ELF-1 (cell line): ENCODE measurements around the gene MYOM3.

Experiments
- DNase-seq: peaks from one replicate; pipeline ENCODE4 v3.0.0-alpha.2; 2016; ENCODE audit warnings: low read depth, low spot score

The MYOM3 gene

DNA sequence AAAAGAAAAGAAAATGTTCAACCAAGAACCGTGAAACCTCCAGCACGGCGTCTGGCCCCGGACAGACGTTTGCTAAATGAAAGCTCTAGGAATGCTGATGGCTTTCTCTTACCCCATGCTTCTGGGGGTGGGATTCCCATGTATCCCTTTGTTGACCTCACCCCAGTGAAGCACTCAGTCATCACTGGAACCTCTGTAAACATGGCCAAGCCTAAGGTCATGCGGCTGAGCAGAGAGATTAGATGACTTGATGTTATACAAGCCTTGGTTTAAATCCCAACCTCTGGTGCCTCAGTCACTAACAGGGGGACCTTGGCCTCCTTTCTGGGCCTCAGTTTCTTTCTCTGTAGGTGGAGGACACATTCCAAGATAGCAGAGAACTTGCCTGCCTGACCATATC lies 2.8 kb upstream of the MYOM3 start:
- DNase-seq = no peak

DNA sequence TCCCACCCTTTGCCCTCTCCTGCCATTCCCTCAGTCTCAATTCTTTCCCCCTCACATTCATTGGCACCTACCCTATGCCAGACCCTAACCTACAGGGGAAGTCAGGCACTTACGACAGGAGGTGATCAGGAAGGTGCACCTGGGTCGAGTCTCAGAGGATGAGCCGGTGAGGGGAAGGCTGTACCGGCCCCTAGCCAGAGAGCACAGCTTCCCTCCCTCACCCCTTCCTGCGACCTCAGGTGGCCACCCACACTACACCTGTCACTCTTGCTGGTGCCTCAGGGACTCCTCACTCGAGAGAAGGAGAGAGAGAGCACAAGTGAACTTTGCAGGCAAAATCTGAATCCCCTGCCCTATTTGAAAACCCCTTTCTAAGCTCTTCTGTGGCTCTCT lies 1.7 kb upstream of the MYOM3 start:
- no peak for DNase-seq

- DNase-seq = no peak
Measured at GRCh38 chr1:24111262-24111995, 506 bp downstream of the MYOM3 start.

DNA sequence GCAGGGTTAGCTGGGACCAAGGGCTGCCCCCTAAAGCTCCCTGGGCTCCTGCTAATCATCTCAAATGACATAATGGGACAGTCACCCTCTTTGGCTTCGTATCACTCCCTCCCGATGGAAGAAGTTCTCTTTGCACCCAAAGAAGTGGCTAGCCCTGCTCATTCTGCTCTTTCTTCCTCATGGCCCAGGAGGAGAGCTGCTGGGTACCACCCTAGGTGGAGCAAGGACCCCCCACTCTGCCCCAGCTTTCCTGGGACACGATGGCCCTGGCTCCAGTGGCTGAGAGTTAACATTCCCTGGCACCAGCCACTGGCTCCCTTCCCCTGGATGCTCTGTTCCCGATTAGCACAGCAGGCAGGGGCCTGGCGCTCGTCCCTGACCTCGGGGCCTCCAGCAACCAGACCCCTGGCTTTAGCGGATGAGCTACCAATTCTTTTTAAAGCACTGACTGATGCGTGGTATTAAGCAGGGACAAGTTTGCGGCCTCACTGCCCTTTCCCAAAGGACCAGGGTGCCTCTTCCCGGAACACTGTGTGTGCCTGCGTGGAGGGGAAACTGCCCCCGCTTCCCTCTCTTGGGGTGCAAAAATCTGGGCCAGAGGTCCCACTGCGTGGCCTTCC lies 1.2 kb downstream of the MYOM3 start:
- peak; percentile 38 for DNase-seq

DNA sequence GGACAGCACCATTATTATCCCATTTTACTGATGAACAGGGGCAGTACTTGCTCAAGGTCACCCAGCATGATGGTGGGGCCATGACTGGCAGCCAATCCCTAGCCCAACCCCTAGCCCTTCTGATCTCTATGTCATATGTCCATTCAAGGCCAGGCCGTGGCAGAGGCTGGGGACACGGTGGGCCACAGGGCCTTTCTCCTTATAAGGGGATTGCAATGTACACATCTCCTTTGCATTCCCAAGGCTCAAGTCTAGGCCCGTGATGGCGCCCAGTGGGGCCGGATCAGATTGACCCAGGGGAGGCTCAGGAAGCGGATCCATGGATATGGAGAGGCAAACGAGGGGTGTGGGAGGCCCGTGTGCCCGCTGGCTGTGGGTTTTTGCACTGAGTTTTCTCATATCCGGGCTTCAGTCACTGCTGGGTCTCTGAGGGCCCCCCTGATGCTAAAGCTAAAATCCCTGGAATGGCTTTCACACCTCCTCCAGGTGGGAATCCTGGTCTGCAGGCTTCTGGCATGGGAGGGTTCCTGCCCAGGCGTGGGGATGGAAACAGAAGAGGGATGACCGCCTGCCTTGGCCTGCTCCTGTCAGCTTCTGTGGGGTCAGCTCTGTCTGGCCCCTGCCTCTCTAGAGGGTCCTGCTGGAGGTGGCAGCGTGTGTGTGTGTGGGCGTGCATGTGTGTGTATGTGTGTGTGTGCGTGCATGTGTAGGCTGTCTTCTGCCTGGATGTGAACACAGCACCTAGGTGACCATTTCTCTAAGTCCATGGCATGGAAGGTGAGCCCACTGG lies 2.1 kb downstream of the MYOM3 start:
- no peak for DNase-seq

DNA sequence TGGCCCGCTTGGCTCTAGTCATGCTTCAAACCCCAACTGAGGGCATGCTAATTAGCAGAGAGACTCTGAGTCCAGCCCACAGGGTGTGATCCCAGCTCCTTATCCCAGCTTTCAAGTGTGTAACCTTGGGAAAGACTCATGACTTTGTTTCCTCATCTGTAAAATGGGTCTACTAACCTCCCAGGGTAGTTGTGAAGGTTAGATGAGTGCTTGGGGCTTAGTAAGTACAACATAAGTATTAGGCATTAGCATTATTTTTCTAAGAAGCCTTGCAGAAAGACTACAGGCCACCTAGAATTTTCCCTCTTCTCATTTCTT lies 2.8 kb downstream of the MYOM3 start:
- DNase-seq = no peak

GRCh38 chr1:24108334-24109165 lies 3.4 kb downstream of the MYOM3 start:
- no peak for DNase-seq

DNA sequence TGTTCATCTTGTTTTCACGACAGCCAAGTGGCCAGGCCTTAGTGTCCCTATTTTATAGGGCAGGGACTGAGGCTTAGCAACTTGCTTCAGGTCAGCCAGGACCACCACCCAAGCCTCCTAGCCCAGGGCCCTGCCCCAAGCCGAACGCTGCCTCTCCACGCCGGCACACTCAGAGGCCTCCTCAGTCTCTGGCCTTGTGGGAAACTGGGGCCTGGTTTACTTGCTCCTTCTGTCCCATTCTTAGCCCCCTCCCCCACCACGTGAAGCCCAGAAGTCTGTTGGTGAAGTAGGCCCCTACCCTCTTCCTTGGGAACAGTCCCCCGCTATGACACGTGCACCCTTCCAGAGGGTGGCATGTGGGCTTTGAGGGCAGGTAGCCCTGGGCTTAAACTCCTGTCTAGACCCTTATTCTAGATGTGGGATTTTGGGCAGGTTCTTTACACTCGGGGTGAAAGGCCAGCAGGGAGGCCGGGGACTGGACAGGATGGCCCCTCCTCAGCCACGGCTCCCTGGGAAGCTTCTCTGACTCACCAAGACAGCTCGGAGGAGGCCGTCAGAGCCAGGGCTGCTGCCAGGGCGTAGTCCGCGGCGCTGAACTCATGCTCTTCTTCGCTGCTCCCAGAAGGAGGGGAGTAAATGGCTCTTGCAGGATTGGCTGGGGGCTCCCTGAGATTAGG lies 4.3 kb downstream of the MYOM3 start:
- DNase-seq = peak; percentile 31

DNA sequence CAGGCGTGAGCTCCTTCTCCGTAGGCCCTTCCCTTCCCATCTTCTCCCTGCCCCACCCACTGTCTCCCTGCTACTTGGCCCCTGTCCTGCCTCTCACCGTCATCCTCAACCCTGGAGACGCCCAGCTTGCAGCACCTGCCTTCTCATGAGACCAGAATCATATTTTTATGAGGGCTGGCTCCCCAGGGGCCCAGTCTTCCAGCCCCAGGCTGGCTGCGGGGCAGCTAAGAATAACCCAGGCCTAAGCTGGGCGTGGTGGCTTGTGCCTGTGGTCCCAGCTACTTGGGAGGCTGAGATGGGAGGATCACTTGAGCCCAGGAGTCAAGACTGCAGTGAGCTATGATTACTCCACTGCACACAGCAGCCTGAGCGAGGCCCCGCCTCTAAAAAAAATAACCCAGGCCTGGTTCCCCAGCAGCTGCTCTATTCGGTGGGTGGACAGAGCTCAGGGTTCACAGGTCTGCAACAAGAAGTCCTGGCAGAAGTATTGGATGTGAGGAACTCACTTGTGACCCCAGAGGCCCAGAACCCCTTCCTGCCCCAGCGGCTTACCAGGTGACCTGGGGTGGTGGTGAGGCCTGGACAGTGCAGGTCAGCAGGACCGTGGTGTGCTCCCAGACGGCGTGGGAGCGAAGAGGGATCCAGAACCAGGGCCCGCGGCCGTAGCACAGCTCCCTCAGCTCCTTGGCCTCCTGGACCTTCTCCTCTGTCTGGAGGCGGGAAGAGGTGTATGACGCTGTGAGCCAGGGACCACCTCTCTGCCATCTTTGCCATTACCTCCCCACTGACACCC lies 6.4 kb downstream of the MYOM3 start:
- no peak for DNase-seq

DNA sequence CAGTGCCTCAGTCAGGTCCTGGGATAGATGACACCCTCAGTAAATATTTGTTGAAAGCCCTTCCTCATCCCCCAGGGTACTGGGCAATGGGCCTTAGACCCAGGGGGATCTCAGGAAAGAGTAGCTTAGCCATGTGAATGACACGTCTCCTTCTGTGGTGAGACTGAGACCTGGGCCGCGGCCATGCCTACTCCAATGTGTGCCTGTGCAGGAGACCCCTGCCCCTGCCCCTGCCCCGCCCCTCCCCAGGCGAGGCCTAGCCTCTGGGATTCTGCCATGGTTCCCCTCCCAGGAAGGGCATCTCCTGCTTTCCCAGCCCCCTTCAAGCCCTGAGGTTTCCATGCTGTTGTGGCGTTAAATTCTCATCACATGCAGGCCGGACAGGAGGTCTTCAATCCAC lies 7.1 kb downstream of the MYOM3 start:
- DNase-seq = no peak

GRCh38 chr1:24103879-24104278 lies 8.1 kb downstream of the MYOM3 start:
- DNase-seq = no peak

- no peak for DNase-seq
Measured at GRCh38 chr1:24103408-24103807, 8.5 kb downstream of the MYOM3 start.

- no peak for DNase-seq
Measured at GRCh38 chr1:24102961-24103360, 9.0 kb downstream of the MYOM3 start.

- DNase-seq = no peak
Measured at GRCh38 chr1:24101796-24102586, 9.9 kb downstream of the MYOM3 start.

DNA sequence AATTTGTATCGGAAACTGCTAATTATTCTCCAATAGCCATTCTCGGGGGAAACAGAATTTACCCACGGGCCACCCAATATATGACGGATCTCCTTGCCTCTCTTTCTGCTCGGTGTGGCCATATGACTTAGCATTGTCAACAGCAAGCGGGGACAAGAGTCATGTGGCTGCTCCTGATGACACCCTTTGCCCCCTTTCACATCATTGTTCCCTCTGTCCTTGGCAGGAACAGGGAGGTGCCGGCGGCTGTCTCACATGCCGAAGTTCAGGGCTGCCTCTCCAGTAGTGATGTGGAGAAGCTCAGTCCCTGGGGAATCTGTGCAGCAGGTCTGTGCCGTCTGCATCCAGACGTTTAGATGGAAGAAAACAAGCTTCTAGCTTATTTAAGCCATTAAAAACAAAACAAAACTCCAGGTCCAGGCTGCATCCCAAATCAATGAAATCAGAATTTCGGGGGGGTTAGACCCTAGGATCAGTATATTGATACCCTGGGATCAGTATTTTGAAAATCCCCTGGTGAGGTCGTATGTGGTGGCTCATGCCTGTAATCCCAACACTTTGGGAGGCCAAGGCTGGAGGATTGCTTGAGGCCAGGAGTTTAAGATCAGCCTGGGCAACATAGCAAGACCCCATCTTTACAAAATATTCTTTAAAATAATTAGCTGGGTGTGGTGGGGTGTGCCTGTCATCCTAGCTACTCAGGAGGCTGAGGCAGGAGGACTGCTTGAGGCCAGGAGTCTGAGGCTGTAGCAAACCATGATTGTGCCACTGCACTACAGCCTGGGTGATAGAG lies 10.8 kb downstream of the MYOM3 start:
- no peak for DNase-seq

GRCh38 chr1:24098943-24099638 lies 12.8 kb downstream of the MYOM3 start:
- DNase-seq = no peak

DNA sequence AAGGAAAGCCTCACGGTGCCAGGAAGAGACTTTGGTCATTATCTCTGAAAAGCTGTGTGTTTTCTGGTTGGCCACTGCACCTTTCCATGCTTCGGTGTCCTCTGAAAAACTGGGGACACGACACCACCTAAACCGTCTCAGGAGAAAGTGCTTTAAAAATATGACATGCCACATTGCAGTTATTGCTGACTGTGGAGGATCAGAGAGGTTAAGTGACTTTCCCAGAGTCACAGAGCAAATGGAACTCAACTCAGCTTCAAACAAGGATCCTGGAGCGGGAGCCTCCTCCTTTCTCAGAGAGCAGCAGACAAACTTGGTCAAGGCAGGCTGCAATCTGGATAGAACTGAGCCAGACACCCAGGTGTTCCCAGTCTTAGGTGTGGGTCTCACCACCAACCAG lies 13.8 kb downstream of the MYOM3 start:
- no peak for DNase-seq

- no peak for DNase-seq
Measured at GRCh38 chr1:24097663-24098062, 14.3 kb downstream of the MYOM3 start.

GRCh38 chr1:24096739-24097103 lies 15.2 kb downstream of the MYOM3 start:
- DNase-seq = no peak
